ENCODE results near the gene MACC1. TPM values are rescaled to one million over a fixed set of nuclear protein-coding genes. Genes with fewer than 3 reads are reported as not detected.

Gene MACC1
- total and polyA plus RNA-seq, 2 donors (not counting 1 experiment from before 2014, with no cell fraction given) = 0.92 to 6.2 TPM

- Mint-ChIP-seq H3K27me3 (no peaks in the 10 kb centered on the region), H3K4me1 (peaks cover 41% of the 10 kb centered on the region), H3K4me3 (peak overlapping the region; percentile 11), H3K27ac (peak overlapping the region; percentile 59), H3K9me3 (ENCODE audit: insufficient read depth) (no peaks in the 10 kb centered on the region)
- Histone ChIP-seq H3K27ac (ENCODE audit: low read length in 2 of 2) (peak overlapping the region; percentile 86 to 91), H3K4me1 (ENCODE audit: control insufficient read depth in 2 of 2, insufficient read depth in 2 of 2, low read length in 2 of 2) (peaks cover 30 to 32% of the 10 kb centered on the region in 2 donors), H3K4me2 (replicated peaks; ENCODE audit: low read depth, low read length, poor library complexity, severe bottlenecking) (peak overlapping the region; percentile 53), H3K79me2 (ENCODE audit: control insufficient read depth, insufficient read depth, low read length) (peaks cover 10% of the 10 kb centered on the region), H3K27me3 (replicated peaks in 1 of 4; ENCODE audit: control extremely low read depth in 1 of 4, control insufficient read depth in 3 of 4, insufficient read depth in 4 of 4, low read length in 3 of 4) (no peaks in the 10 kb centered on the region), H3K4me3 (ENCODE audit: control extremely low read depth in 1 of 5, extremely low read depth in 1 of 5, insufficient read depth in 1 of 5, low read depth in 2 of 5, low read length in 4 of 5) (no peak overlapping the region), H4K20me1 (ENCODE audit: control insufficient read depth, insufficient read depth, low read length, poor library complexity, severe bottlenecking) (no peaks in the 10 kb centered on the region), H2AFZ (ENCODE audit: insufficient read depth, low read depth, low read length, poor library complexity, severe bottlenecking) (peak overlapping the region; percentile 50), H3K9ac (ENCODE audit: low read length) (peak overlapping the region; percentile 48), H3K36me3 (replicated peaks in 1 of 2; ENCODE audit: control extremely low read depth in 1 of 2, control insufficient read depth in 1 of 2, extremely low read depth in 1 of 2, insufficient read depth in 2 of 2, low read length in 1 of 2) (no peaks in the 10 kb centered on the region), H3K9me3 (ENCODE audit: control extremely low read depth in 1 of 3, control insufficient read depth in 2 of 3, insufficient read depth in 1 of 3, low read length in 2 of 3) (no peaks in the 10 kb centered on the region)
- ChIA-PET CTCF (interaction anchor here (0.6 to 1.3 kb wide), 4 partner anchors 14 to 219 kb away, joined by 3 read pairs; no protein-coding TSS in a partner anchor), POLR2A (interaction anchor here (1.0 kb wide), 1 partner anchor 19 kb away, joined by 4 read pairs; no protein-coding TSS in a partner anchor)
- peak; percentile 72 for DNase-seq
- intact Hi-C loops (cut with micrococcal nuclease) = loop anchor here (1.0 kb wide), 1 partner anchor 38 kb away; no protein-coding TSS in a partner anchor
- ATAC-seq (ENCODE audit: low read depth) = peak; percentile 66
- TF ChIP-seq EZH2 (IDR thresholded peaks at IDR 0.05; ENCODE audit: borderline replicate concordance, insufficient read depth, low read depth, low read length, poor library complexity, severe bottlenecking) (no peak), CTCF (IDR thresholded peaks at IDR 0.05) (no peak)
- 0% methylated on average over 2 of the region's 3 CpGs for WGBS (ENCODE audit: insufficient coverage)
Measured at GRCh38 chr7:20201380-20201779, 15.8 kb downstream of the MACC1 start.

- Histone ChIP-seq H2AFZ (ENCODE audit: insufficient read depth, low read depth, low read length, poor library complexity, severe bottlenecking) (peak overlapping the region; percentile 50), H3K36me3 (replicated peaks in 1 of 2; ENCODE audit: control extremely low read depth in 1 of 2, control insufficient read depth in 1 of 2, extremely low read depth in 1 of 2, insufficient read depth in 2 of 2, low read length in 1 of 2) (no peaks in the 10 kb centered on the region), H3K27me3 (replicated peaks in 1 of 4; ENCODE audit: control extremely low read depth in 1 of 4, control insufficient read depth in 3 of 4, insufficient read depth in 4 of 4, low read length in 3 of 4) (no peaks in the 10 kb centered on the region), H3K4me1 (ENCODE audit: control insufficient read depth in 2 of 2, insufficient read depth in 2 of 2, low read length in 2 of 2) (peaks cover 30 to 32% of the 10 kb centered on the region in 2 donors), H3K4me2 (replicated peaks; ENCODE audit: low read depth, low read length, poor library complexity, severe bottlenecking) (peak overlapping the region; percentile 53), H3K79me2 (ENCODE audit: control insufficient read depth, insufficient read depth, low read length) (peaks cover 6% of the 10 kb centered on the region), H3K9ac (ENCODE audit: low read length) (peak overlapping the region; percentile 48), H3K9me3 (ENCODE audit: control extremely low read depth in 1 of 3, control insufficient read depth in 2 of 3, insufficient read depth in 1 of 3, low read length in 2 of 3) (no peaks in the 10 kb centered on the region), H3K27ac (ENCODE audit: low read length in 2 of 2) (peak overlapping the region; percentile 86 to 91), H4K20me1 (ENCODE audit: control insufficient read depth, insufficient read depth, low read length, poor library complexity, severe bottlenecking) (no peaks in the 10 kb centered on the region), H3K4me3 (ENCODE audit: control extremely low read depth in 1 of 5, extremely low read depth in 1 of 5, insufficient read depth in 1 of 5, low read depth in 2 of 5, low read length in 4 of 5) (no peak overlapping the region)
- Mint-ChIP-seq H3K27ac (peak overlapping the region; percentile 83), H3K27me3 (no peaks in the 10 kb centered on the region), H3K4me3 (peak overlapping the region; percentile 11), H3K9me3 (ENCODE audit: insufficient read depth) (no peaks in the 10 kb centered on the region), H3K4me1 (peaks cover 41% of the 10 kb centered on the region)
- ChIA-PET POLR2A (interaction anchor here (1.0 kb wide), 1 partner anchor 20 kb away, joined by 4 read pairs; no protein-coding TSS in a partner anchor), CTCF (interaction anchor here (0.6 to 1.3 kb wide), 4 partner anchors 15 to 219 kb away, joined by 3 read pairs; no protein-coding TSS in a partner anchor)
- intact Hi-C loops (cut with micrococcal nuclease) = loop anchor here (1.0 kb wide), 1 partner anchor 38 kb away; no protein-coding TSS in a partner anchor
- TF ChIP-seq CTCF (IDR thresholded peaks at IDR 0.05) (no peak), EZH2 (IDR thresholded peaks at IDR 0.05; ENCODE audit: borderline replicate concordance, insufficient read depth, low read depth, low read length, poor library complexity, severe bottlenecking) (no peak)
- no peak for DNase-seq
- no peak for ATAC-seq (ENCODE audit: low read depth)
Measured at GRCh38 chr7:20200971-20201370, 16.2 kb downstream of the MACC1 start.
